Retinal pigment epithelial cell (primary cell): ENCODE data around the gene NPEPL1.
"Not testable (repeated sequence)": the region's sequence is repeated elsewhere in the genome, so short reads cannot be mapped to it uniquely, and the experiment has no call there.

Experiments
- DNase-seq: peaks from one replicate; pipeline ENCODE4 v3.0.0-alpha.2; 2010; ENCODE audit warnings: low read depth
- H3K4me3 ChIP-seq: 2 replicates; pipeline ENCODE4 v1.5.1; 2011; ENCODE audit warnings: mild to moderate bottlenecking, low read length, control low read depth, moderate library complexity
- TF ChIP-seq, protein P1 (sequence below): conservative IDR thresholded peaks from 2 replicates; pipeline ENCODE4 v1.5.1; 2011; ENCODE audit warnings: low read depth, low read length, control low read depth, inconsistent platforms

Gene NPEPL1, protein sequence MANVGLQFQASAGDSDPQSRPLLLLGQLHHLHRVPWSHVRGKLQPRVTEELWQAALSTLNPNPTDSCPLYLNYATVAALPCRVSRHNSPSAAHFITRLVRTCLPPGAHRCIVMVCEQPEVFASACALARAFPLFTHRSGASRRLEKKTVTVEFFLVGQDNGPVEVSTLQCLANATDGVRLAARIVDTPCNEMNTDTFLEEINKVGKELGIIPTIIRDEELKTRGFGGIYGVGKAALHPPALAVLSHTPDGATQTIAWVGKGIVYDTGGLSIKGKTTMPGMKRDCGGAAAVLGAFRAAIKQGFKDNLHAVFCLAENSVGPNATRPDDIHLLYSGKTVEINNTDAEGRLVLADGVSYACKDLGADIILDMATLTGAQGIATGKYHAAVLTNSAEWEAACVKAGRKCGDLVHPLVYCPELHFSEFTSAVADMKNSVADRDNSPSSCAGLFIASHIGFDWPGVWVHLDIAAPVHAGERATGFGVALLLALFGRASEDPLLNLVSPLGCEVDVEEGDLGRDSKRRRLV

DNA sequence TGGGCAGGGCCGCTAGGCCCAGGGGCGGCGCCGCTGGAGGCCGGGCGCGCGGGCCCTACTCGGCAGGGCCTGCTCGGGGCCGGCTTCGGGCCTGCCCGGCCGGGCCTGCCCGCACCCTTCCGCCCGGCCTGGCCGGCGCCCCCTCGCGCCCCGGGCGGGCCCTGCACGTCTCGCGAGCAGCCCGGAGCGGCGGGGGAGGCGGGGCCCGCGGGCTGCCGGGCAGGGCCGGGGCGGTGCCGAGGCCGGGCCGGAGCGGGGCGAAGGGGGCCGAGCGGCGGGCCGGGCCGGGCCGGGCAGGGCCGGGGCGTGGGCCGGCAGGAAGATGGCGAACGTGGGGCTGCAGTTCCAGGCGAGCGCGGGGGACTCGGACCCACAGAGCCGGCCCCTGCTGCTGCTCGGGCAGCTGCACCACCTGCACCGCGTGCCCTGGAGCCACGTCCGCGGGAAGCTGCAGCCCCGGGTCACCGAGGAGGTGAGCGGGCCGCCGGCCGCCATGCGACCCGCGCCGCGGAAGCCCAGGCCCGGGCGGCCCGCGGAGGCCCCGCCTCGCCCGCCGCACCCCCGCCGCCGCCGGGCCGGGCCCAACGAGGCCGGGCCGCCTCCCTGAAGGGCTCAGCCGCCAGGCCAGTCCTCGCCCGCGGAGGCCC is at the start of gene NPEPL1:
TSS of gene NPEPL1 (plus strand) at position 222 of the 647 bp plus-strand sequence. CDS start at position 323, 101 bp downstream.
- DNase-seq, result peak; percentile 17
- TF ChIP-seq, protein P1, sequence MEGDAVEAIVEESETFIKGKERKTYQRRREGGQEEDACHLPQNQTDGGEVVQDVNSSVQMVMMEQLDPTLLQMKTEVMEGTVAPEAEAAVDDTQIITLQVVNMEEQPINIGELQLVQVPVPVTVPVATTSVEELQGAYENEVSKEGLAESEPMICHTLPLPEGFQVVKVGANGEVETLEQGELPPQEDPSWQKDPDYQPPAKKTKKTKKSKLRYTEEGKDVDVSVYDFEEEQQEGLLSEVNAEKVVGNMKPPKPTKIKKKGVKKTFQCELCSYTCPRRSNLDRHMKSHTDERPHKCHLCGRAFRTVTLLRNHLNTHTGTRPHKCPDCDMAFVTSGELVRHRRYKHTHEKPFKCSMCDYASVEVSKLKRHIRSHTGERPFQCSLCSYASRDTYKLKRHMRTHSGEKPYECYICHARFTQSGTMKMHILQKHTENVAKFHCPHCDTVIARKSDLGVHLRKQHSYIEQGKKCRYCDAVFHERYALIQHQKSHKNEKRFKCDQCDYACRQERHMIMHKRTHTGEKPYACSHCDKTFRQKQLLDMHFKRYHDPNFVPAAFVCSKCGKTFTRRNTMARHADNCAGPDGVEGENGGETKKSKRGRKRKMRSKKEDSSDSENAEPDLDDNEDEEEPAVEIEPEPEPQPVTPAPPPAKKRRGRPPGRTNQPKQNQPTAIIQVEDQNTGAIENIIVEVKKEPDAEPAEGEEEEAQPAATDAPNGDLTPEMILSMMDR, result peak; percentile 11

DNA sequence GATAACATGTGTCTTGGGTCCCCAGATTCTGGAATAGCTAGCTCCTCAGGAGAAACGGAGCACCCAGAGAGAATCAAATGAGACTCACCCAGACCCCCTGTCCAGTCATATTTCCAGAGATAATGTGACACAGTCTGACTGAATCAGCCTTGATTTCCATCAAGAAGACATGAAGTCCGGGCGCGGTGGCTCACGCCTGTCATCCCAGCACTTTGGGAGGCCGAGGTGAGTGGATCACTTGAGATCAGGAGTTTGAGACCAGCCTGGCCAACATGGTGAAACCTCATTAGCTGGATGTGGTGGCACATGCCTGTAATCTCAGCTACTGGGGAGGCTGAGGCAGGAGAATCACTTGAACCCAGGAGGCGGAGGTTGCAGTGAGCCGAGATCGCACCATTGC is 49.7 kb upstream of the NPEPL1 start:
- DNase-seq, H3K4me3 ChIP-seq: not testable (repeated sequence)

More for the DNA sequence above, at the start of gene NPEPL1:
- H3K4me3 ChIP-seq, result peak within 1 kb of the TSS; percentile 39

DNA sequence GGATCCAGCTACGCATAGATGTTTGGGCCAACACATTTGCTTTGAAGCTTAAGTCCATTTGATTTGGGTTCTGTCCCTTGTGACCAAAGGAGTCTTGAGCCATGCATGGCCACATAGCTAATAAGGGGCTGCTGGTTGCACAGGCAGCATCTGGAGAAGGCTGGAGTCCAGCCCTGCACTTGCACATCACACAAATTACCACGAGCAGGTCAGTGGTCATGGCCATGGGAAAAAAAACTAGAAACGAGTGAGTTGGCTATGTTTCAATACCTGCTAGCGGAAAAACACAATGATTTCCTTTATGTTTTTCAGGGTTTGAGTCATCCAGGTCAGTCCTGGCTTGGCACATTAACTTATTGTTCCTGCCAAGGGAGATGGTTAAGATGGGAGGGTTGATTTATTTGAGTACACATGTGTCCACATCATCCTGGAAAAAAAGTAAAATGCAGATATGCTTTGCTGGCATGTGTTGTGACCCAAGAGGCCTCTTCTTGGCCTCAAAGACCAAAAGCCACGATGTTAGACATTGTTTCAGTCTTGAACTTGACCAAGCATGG is 47.1 kb upstream of the NPEPL1 start:
- H3K4me3 ChIP-seq, result no peak overlapping the region
- peak; percentile 75 for DNase-seq
- TF ChIP-seq, protein P1, result no peak

DNA sequence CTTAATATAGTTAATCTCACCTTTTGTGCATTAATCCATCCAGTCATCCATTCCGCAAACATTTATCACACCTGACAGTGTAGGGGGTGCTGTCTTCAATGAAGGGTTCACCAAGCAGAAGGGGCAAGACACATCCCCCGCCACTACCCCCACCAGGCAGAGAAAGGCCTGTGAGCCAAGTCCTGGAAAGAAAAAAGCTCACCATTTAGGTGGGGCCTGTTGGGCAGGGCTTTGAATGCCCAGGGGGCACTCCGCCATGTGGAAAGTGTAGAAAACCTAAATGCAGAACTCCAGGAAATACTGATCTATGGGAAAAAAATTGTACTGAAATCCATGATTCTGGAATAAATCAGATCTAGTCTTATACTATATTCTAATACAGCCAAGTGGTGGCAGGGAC is 46.3 kb upstream of the NPEPL1 start:
- H3K4me3 ChIP-seq, result no peak overlapping the region
- TF ChIP-seq, protein P1, result no peak
- no peak for DNase-seq

DNA sequence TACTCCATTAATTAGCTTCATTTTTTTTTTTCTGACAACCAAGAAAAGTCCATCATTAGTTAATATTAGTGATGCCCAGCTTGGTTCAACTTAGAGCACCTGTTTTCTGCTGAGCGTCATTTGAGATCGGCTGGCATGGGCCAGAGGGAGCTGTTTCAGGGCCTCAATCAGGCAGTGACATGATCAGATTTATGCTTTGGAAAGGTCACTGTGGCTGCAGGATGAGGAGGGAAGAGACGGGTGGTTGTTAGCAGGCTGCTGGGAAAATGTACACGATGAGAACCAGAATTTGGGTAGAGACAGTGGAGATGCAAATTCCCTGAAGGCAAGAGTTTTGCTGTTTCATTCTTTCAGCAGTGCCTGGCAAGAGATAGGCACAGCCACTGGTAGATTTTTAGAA is 45.9 kb upstream of the NPEPL1 start:
- DNase-seq, result no peak
- no peak overlapping the region for H3K4me3 ChIP-seq
- TF ChIP-seq, protein P1, result no peak

DNA sequence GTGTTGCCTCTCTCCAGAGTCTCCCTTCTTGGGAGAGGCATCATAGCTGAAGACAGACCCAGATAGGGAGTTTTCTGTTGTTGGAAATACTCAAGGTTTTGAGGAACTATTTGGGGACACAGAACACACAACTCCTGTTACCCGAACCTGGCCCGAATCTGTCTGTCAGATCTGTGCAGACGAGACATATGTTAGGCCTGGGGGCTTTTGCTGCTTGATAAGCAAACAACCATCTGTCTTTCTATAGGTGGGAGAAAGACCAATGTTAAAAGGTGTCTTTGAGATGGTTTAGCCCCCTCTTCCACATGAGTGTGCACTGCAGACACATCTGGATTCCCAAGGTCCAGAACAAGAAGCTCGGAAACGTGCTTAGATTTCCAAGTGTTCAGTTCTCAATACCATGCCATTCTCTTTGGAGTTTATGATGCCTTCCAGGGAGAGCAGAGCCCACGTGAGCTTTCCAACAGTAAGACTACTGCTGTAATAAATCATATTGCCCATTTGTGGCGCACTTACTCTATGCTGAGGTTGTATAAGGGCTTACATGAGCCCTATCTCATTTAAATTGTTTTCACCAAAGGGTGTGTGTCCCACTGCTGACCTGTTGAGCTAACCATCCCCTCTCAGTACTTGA is 45.3 kb upstream of the NPEPL1 start:
- TF ChIP-seq, protein P1, result no peak
- no peak for DNase-seq
- no peak overlapping the region for H3K4me3 ChIP-seq

DNA sequence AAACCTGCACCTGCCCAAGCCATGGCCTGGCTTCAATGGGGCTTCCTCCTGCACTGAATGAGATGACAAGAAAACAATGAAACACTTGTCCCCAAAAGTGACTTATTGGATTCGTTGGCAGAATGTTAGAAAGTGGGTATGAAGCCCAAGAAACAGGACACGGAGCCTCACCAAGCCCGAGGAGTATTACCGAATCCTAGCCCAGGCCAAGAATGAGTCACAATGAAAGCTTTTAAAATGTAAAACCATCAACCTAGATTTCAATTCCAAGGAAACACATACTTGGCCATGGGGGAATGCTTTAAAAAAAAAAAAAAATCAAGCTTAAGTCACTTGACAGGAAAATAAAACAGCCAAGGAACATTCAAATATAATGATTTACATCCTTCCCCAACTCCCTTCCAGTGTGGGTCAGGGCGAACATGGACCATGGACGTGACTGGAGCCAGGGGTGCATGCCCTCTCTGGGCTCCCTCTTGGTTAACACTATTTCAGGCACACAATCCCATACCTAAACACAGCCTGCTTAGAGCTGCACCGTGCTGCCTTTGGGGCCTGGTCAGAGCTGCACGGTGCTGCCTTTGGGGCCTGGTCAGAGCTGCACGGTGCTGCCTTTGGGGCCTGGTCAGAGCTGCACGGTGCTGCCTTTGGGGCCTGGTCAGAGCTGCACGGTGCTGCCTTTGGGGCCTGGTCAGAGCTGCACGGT is 44.7 kb upstream of the NPEPL1 start:
- no peak overlapping the region for H3K4me3 ChIP-seq
- TF ChIP-seq, protein P1, result no peak
- DNase-seq, result peak; percentile 60

DNA sequence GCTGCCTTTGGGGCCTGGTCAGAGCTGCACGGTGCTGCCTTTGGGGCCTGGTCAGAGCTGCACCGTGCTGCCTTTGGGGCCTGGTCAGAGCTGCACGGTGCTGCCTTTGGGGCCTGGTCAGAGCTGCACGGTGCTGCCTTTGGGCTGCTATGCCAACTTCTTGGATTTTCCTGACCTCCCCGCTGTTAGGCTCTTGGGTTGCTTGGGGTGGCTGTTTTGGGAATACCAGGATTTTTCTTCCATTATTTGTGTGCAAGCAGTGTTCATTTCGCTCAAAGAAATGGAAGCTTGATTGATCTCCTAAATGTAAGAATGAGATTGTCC is 44.1 kb upstream of the NPEPL1 start:
- DNase-seq, H3K4me3 ChIP-seq: not testable (repeated sequence)
